Heart right ventricle (tissue), 16 donors: ENCODE measurements around the gene NELL2. TPM values are rescaled to one million over a fixed set of nuclear protein-coding genes. Genes with fewer than 3 reads are reported as not detected.

Source experiments
- ATAC-seq, 8 donors: fragments of 200-7000 bp; cut with Tn5 transposase; one replicate each; pipeline ENCODE4 v1.9.1; 2020; ENCODE audit warnings: mild to moderate bottlenecking in 8 of 8, moderate library complexity in 8 of 8, moderate number of reproducible peaks in 1 of 8
- DNase-seq, 2 donors: peaks; one replicate each; pipeline ENCODE4 v3.0.0-alpha.2; 2020
- H3K27ac ChIP-seq, 10 donors: fragments of 200-600 bp; sonication (generic) in 2 of 10; one replicate each; pipeline versions ENCODE4 v1.5.0 to v1.8.0; 2020 to 2022; ENCODE audit warnings: mild to moderate bottlenecking in 3 of 10
- H3K27me3 ChIP-seq, 7 donors: fragments of 200-600 bp; one replicate each; pipeline ENCODE4 v1.8.0; 2021 to 2022; ENCODE audit warnings: mild to moderate bottlenecking in 2 of 7
- H3K36me3 ChIP-seq, 9 donors: fragments of 200-600 bp; sonication (generic) in 1 of 9; one replicate each; pipeline versions ENCODE4 v1.5.0 to v1.8.0; 2020 to 2022; ENCODE audit warnings: mild to moderate bottlenecking in 2 of 9
- H3K4me1 ChIP-seq, 9 donors: fragments of 200-600 bp; sonication (generic) in 1 of 9; one replicate each; pipeline versions ENCODE4 v1.5.0 to v1.8.0; 2020 to 2022; ENCODE audit warnings: mild to moderate bottlenecking in 4 of 9
- H3K4me3 ChIP-seq, 10 donors: fragments of 200-600 bp; sonication (generic) in 2 of 10; one replicate each; pipeline versions ENCODE4 v1.5.0 to v1.8.0; 2020 to 2022; ENCODE audit warnings: mild to moderate bottlenecking in 7 of 10, moderate library complexity in 2 of 10
- H3K9me3 ChIP-seq, 11 donors: fragments of 200-600 bp in 10 of 11; sonication (generic) in 2 of 11; one replicate each; pipeline versions ENCODE4 v1.5.0 to v1.8.0; 2013 to 2022; ENCODE audit warnings: mild to moderate bottlenecking in 2 of 11, control low read depth in 1 of 11, moderate library complexity in 1 of 11
- CTCF ChIP-seq, 9 donors: fragments of 200-600 bp; sonication (generic) in 2 of 9; IDR thresholded peaks; one replicate each; pipeline versions ENCODE4 v1.5.0 to v1.8.0; 2021 to 2022; ENCODE audit warnings: antibody characterized with exemption in 9 of 9, mild to moderate bottlenecking in 5 of 9, moderate library complexity in 1 of 9
- WGBS, 2 donors: extraction: QIAGEN DNeasy Blood & Tissue Kit; methylation state at CpG; one replicate each; pipeline ENCODE4 v1.1.7; 2013; ENCODE audit warnings: inconsistent platforms in 1 of 2; 5-methylcytosine and 5-hydroxymethylcytosine counted together
- intact Hi-C, 10 donors: fragments of 100-400 bp; cut with DNase I; formaldehyde crosslinking; loops; one replicate each; pipeline versions ENCODE4 v1.11.1 to v1.14.2; 2022
- polyA plus RNA-seq, 2 donors: library from polyadenylated mRNA; stranded (reverse); fragments of 200-250 nt; gene quantifications; one replicate each; pipeline ENCODE4 v1.2.3, GENCODE V29; 2013
- total RNA-seq, 10 donors: library from RNA; stranded (reverse); fragmentation: NEBNext Ultra II Directional in 3 of 10; extraction: Animal tissue kit (Norgen Biotek cat#: 25700) in 3 of 10; gene quantifications; one replicate each; pipeline versions ENCODE4 v1.2.1 to v1.2.4, GENCODE V29; 2021 to 2023
- donor health status: Arrhythmogenic right ventricular cardiomyopathy.
- donor health status: ischemic (EF 13 %, LVEDD 7.1; RV severe dilation, severe dysfunction).
- donor health status: healthy with polysubstance abuse.
- donor health status: DM: no; HTN: yes; CAD: no.
- donor health status: DM: no; HTN: no; CAD: no.
- donor health status: ischemic (EF 25% LVEDD 6.9; RV normal size, moderate dysfunction).
- donor health status: ischemic (EF 25% LVEDD 5.7; RV mildly dilated, moderate dysfunction).
- donor health status: healthy.
- donor health status: DM: yes; HTN: yes; CAD: no.
- donor health status: Ischemic cardiomyopathy.
- donor health status: ischemic (EF 35%, LVEDD 5.7; RV mildly dilated, moderate dysfunction).
- donor health status: nonischemic (EF 11% LVEDD 7.7; RV severe dilation, severe dysfunction).
- donor health status: DM: yes; HTN: yes; CAD: no.
- donor health status: PGD.
- donor health status: ischemic (EF 29% LVEDD 5.4; RV normal size, mild dysfunction).
- donor health status: nonischemic (EF 23%, LVEDD 6.1; RV moderate dilation, normal function).

The NELL2 gene
- total and polyA plus RNA-seq, 12 donors: 0.06 to 2.8 (median 0.46) TPM; not detected in 3

DNA sequence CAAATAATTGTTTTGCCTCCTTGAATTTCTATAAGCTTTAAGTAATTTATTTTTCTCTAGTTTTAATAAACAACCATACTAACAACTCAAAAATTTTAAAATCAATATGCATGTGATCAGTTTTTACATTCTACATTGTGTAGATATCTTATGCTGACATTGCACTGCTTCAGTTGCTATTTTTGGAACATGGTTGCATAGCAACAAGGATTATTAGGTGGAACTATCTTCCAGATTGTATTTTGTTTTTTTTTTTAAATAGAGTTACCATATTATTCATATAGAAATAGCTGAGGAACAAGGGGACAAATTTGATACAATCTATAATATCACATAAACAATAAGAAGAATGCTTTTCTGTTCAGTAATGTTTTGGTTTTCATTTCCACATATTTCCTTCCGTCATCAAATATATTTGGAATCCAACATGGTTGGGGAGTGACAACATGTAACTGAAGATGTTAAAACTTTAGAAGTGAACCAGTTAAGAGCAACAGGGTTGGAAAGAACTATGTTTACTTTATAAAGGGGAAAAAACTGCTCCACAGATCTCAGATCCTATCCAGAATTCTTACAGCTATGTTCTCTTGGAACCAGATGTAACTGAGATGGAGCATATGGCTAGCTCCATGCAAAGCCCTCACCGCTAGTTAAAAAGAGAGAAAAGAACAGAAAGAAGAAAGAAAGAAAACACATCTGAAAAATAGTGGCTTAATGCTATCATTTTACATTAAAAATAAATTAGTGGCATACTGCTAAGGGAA lies 235.5 kb downstream of the NELL2 start:
- intact Hi-C loops: no loop called here
- H3K4me3 ChIP-seq: no peak overlapping the region
- no peak for ATAC-seq
- no peak for TF ChIP-seq CTCF (IDR thresholded peaks at IDR 0.05)
- H3K4me1 ChIP-seq: no peaks in the 10 kb centered on the region
- DNase-seq: no peak
- no peaks in the 10 kb centered on the region for H3K9me3 ChIP-seq
- H3K27ac ChIP-seq: no peak overlapping the region
- H3K27me3 ChIP-seq: no peaks in the 10 kb centered on the region
- H3K36me3 ChIP-seq: no peaks in the 10 kb centered on the region
- 63 to 69% methylated on average over 2 of the region's 2 CpGs for WGBS, 2 donors

- DNase-seq (no peak), ATAC-seq (no peak)
- Histone ChIP-seq H3K27me3 (no peaks in the 10 kb centered on the region), H3K36me3 (no peaks in the 10 kb centered on the region), H3K4me1 (no peaks in the 10 kb centered on the region), H3K9me3 (no peaks in the 10 kb centered on the region), H3K27ac (no peak overlapping the region), H3K4me3 (no peak overlapping the region)
- intact Hi-C loops: no loop called here
- TF ChIP-seq CTCF (IDR thresholded peaks at IDR 0.05): no peak
- 79 to 83% methylated on average over 4 of the region's 4 CpGs for WGBS, 2 donors
These were observed 238.2 kb downstream of the NELL2 start for GRCh38 chr12:44637875-44638274.

DNA sequence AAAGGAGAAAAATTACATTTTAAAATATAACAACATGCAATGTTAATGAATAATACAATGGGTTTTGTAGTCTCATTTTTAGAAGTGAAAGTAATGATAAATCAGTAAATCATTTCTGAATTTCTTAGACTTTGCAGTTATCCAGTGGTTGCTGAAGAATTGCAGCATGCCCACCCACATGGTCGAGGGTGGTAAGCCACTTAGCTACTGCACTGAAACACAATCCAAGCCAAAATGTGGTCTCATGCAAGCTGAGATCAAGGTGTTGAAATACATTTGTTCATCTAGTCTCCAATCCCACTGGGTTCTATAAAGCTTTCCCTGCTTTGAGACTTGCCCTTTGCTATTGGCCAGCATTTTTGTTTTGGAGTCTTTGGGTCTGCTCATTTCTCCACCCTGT lies 247.9 kb downstream of the NELL2 start:
- intact Hi-C loops: no loop called here
- H3K27me3 ChIP-seq: no peaks in the 10 kb centered on the region
- TF ChIP-seq CTCF (IDR thresholded peaks at IDR 0.05): no peak
- H3K27ac ChIP-seq: no peak overlapping the region
- no peak overlapping the region for H3K4me3 ChIP-seq
- WGBS, 2 donors: 64 to 81% methylated on average over 1 of the region's 1 CpG
- H3K4me1 ChIP-seq: no peaks in the 10 kb centered on the region
- DNase-seq: no peak
- ATAC-seq: no peak
- no peaks in the 10 kb centered on the region for H3K36me3 ChIP-seq
- H3K9me3 ChIP-seq: no peaks in the 10 kb centered on the region

DNA sequence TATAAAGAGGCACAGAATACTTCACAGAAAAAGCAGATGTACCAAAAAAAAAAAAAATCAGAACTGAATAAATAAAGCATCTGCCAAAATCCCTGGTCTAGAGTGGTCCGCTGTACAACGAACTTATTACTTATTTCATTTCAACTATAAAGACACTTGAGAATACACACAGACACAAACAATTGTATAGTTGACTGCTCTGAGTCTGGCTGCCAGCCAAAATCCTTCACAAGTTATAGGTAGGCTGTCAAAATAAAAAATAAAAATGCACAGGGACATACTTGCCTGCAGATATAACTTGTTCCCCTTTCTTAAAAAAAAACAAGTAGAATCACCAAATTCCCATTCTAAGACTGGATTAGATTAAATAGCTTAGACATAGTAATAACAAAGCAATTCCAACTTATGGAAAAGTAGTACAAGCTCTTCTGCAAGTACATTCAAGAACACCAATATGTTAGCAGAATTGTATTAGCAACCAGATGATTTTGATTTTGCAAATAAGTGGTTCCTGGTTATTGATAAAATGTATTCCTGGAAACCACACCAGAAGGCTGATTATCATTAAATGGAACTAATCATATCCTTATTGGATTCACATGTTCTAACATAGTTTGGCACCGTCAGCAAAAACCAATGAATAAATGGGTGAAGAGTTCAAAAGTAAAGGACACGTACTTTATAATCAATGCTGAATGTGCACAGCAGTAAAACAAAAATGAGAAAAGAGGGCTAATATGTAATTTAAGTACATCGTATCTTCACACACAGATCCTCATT lies 248.5 kb downstream of the NELL2 start:
- intact Hi-C loops: no loop called here
- no peaks in the 10 kb centered on the region for H3K36me3 ChIP-seq
- H3K27me3 ChIP-seq: no peaks in the 10 kb centered on the region
- H3K27ac ChIP-seq: no peak overlapping the region
- H3K4me1 ChIP-seq: no peaks in the 10 kb centered on the region
- no peak for TF ChIP-seq CTCF (IDR thresholded peaks at IDR 0.05)
- H3K4me3 ChIP-seq: no peak overlapping the region
- DNase-seq (no peak), ATAC-seq (no peak)
- WGBS, 2 donors: 72 to 77% methylated on average over 5 of the region's 5 CpGs
- no peaks in the 10 kb centered on the region for H3K9me3 ChIP-seq
